LNCAP (cell line): ENCODE measurements around the gene CHST2.

Source experiments
- TF ChIP-seq, protein P1 (sequence below): fragments of 450-650 bp; IDR thresholded peaks from 2 replicates; pipeline ENCODE4 v1.5.1; 2017; ENCODE audit warnings: mild to moderate bottlenecking

CHST2 gene, protein sequence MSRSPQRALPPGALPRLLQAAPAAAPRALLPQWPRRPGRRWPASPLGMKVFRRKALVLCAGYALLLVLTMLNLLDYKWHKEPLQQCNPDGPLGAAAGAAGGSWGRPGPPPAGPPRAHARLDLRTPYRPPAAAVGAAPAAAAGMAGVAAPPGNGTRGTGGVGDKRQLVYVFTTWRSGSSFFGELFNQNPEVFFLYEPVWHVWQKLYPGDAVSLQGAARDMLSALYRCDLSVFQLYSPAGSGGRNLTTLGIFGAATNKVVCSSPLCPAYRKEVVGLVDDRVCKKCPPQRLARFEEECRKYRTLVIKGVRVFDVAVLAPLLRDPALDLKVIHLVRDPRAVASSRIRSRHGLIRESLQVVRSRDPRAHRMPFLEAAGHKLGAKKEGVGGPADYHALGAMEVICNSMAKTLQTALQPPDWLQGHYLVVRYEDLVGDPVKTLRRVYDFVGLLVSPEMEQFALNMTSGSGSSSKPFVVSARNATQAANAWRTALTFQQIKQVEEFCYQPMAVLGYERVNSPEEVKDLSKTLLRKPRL

DNA sequence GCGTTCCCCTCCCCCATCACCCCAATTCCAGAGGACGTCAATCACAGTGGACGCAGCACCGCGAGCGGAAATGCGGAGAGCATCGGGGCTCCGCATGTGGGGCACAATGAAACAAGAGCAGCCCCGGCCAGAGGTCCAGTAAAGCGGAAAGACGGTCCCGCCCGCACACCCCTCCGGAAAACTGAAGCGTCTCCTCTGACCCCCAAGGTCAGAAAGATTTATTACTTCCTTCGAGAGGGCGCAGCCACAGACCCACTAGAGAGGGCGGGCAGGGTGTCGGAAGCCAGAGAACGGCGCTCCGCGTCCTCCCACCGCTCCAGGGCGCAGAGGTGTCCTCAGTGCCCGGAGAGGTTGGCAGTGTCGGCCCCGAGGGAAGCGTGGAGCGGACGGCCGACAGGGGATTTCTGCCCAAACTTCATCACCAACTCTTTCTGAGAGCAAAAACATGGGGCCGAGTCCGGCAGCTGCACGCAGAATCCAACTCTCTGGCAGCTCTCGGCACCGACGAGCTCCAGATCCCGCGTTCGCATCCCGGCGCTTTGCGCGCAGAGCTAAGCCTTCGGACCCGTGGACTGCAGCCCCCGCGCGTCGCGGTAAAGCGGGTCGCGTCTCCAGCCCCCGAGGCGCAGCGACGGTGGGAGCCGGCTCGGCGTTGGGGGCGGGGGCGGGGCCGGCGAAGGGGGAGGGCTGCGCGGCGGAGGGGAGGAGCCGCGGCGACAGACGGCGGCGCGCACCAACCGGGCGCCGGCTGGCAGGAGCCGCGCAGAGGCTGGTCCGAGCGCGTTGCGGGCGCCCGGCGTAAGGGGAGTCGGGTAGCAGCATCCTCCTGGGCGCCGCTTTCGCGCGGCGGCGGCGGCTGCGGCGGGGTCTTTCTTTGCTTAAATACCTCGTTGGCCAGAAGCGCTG is at the start of gene CHST2:
TSS of gene CHST2 (plus strand) at position 763 of the 906 bp plus-strand sequence. CDS start 1,046 bp downstream, outside the sequence.
- TF ChIP-seq, protein P1, sequence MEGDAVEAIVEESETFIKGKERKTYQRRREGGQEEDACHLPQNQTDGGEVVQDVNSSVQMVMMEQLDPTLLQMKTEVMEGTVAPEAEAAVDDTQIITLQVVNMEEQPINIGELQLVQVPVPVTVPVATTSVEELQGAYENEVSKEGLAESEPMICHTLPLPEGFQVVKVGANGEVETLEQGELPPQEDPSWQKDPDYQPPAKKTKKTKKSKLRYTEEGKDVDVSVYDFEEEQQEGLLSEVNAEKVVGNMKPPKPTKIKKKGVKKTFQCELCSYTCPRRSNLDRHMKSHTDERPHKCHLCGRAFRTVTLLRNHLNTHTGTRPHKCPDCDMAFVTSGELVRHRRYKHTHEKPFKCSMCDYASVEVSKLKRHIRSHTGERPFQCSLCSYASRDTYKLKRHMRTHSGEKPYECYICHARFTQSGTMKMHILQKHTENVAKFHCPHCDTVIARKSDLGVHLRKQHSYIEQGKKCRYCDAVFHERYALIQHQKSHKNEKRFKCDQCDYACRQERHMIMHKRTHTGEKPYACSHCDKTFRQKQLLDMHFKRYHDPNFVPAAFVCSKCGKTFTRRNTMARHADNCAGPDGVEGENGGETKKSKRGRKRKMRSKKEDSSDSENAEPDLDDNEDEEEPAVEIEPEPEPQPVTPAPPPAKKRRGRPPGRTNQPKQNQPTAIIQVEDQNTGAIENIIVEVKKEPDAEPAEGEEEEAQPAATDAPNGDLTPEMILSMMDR, result no peak

GRCh38 chr3:143070977-143071551 is 48.5 kb upstream of the CHST2 start:
- TF ChIP-seq, protein P1, result no peak

DNA sequence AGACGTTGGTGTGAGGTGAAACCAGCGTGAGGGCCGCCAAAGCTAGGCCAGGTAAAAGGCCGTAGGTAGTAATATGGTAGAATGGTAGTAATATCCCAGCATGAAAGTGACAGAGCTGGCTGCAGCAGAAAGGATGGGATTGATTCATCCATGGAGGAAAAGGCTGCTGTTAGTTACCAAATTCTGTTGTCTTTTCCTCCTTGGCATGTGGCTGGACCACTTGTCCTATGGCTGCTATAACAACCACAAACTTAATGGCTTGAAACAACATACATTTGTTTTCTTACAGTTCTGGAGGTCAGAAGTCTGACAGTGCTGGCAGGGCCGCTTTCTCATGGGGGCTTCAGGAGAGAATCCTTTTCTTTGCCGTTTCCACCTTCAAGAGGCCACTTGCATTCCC is 47.8 kb upstream of the CHST2 start:
- TF ChIP-seq, protein P1, result no peak

DNA sequence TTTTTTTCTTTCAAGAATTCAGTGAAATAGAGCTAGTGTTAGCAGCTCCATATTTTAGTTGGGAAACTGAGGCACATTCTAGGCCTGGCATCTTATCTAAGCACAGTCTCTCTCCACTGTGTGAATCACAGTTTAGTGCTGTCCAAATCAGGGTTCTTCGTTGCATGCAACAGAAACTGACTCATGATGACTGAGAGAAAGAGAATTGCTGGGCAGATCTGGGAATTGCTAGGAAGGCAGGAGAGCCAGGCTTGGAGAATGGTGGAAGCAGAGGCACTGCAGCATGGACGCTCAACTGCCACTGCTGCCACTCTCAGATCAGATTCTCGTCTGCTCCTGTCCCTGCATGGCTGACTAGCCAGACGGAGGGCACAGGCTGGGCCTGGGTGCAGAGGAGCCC is 40.7 kb upstream of the CHST2 start:
- TF ChIP-seq, protein P1, result no peak

DNA sequence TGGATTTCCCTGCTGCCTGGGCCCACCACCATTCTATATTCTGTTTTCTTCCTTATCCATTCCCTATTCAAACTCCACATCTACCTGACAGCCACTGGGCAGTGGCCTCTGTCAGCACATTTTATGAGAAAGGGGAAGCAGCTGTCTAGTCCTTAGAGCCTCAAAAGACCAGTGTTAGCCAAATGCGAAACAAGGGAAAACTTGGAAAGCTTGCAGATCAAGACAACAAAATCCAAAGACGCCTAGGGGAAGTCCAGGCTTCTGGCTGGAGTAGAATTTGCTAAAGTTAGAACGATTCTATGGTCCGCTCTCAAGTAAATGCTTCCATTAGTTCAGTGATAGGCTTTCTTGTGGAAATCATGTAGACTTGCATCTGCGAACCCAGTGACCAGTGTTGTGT is 39.4 kb upstream of the CHST2 start:
- TF ChIP-seq, protein P1, result no peak

- TF ChIP-seq, protein P1, result no peak
Observed at GRCh38 chr3:143081365-143081764, 38.2 kb upstream of the CHST2 start.
